Stimulated activated CD8-positive, alpha-beta memory T cell treated with anti-CD3 and anti-CD28 coated beads, Interleukin-7, amount 100 ng/mL, for 4 hours (primary cell): ENCODE results near the gene C10orf67.

ENCODE experiments used
- DNase-seq, 2 donors: peaks; one replicate each; pipeline ENCODE4 v3.0.0-alpha.2; 2020; ENCODE audit warnings: low read depth in 2 of 2

C10orf67 gene

GRCh38 chr10:23197416-23197861 is 147.2 kb downstream of the C10orf67 start:
- no peak for DNase-seq

- no peak for DNase-seq
Measured at GRCh38 chr10:23196915-23197314, 147.7 kb downstream of the C10orf67 start.

- no peak for DNase-seq
Measured at GRCh38 chr10:23195846-23196600, 148.6 kb downstream of the C10orf67 start.

GRCh38 chr10:23194966-23195845 is 149.4 kb downstream of the C10orf67 start:
- no peak for DNase-seq

GRCh38 chr10:23194471-23194965 is 150.1 kb downstream of the C10orf67 start:
- no peak for DNase-seq

GRCh38 chr10:23193435-23194074 is 151.0 kb downstream of the C10orf67 start:
- no peak for DNase-seq

- no peak for DNase-seq
Measured at GRCh38 chr10:23192712-23193434, 151.7 kb downstream of the C10orf67 start.

GRCh38 chr10:23191764-23192711 is 152.6 kb downstream of the C10orf67 start, which contains the start of gene PTF1A:
Gene PTF1A (plus strand): TSS chr10:23192312. CDS start chr10:23192531, 219 bp downstream.
- DNase-seq: no peak

GRCh38 chr10:23190872-23191763 is 153.5 kb downstream of the C10orf67 start:
- DNase-seq: no peak

GRCh38 chr10:23189024-23189423 is 155.6 kb downstream of the C10orf67 start:
- DNase-seq: no peak

- no peak for DNase-seq
Measured at GRCh38 chr10:23187155-23187554, 157.4 kb downstream of the C10orf67 start.

- DNase-seq: no peak
Measured at GRCh38 chr10:23186697-23187096, 157.9 kb downstream of the C10orf67 start.

- DNase-seq: no peak
Measured at GRCh38 chr10:23186178-23186577, 158.4 kb downstream of the C10orf67 start.

GRCh38 chr10:23174977-23175512 is 169.6 kb downstream of the C10orf67 start:
- no peak for DNase-seq

GRCh38 chr10:23174074-23174976 is 170.3 kb downstream of the C10orf67 start:
- DNase-seq: no peak

- DNase-seq: no peak
Measured at GRCh38 chr10:23173214-23174073, 171.2 kb downstream of the C10orf67 start.
